Cortex of kidney (tissue), 1 donor: ENCODE results near the gene RALB.
"Not testable (repeated sequence)": the region's sequence is repeated elsewhere in the genome, so short reads cannot be mapped to it uniquely, and the experiment has no call there.

ENCODE experiments used
- DNase-seq: peaks from one replicate; lab custom pipeline; 2025; lab: John Stamatoyannopoulos, UW

The RALB gene

DNA sequence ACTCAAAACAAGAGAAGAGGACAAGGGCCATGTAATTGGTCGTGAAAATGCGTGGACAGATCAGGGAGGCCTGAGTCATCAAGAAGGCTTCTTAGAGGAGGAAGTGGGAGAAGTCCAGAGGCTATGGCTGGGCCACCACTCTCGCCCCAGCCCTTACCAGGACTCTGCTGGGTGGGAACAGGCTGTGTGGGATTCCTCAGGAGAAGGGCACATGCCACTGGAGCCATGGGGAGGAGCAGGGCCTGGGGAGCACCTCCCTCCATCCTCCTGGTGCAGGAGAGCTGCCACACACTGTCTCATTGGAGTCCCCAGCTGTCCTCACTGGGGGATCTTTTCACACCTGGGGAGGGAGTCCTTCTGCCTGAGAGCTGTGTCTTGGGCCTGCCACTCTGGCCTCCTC, 9.4 kb upstream of the RALB start:
- no peak for DNase-seq

DNA sequence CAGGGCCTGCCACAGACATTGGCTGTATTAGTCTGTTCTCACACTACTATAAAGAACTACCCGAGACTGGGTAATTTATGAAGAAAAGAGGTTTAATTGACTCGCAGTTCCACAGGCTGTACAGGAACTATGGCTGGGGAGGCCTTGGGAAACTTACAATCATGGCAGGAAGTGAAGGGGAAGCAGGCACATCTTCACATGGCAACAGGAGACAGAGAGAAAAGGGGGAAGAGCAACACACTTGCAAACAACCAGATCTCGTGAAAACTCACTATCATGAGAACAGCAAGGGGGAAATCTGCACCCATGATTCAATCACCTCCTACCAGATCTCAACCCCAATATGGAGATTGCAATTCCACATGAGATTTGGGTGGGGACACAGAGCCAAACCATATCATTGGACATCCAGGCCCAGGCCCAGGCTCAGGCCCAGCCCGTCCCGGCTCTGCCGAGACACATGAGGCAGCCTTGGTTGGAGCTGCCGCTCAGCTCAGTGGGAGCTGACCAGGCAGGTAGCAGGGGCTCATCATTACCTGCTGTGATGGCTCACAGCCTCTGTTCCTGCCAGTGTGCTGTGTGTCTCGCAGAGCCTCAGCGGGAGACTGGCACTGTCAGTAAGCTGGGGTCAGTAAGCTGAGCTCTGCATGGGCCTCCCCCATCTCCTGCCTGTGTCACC, 8.6 kb upstream of the RALB start:
- DNase-seq = no peak

DNA sequence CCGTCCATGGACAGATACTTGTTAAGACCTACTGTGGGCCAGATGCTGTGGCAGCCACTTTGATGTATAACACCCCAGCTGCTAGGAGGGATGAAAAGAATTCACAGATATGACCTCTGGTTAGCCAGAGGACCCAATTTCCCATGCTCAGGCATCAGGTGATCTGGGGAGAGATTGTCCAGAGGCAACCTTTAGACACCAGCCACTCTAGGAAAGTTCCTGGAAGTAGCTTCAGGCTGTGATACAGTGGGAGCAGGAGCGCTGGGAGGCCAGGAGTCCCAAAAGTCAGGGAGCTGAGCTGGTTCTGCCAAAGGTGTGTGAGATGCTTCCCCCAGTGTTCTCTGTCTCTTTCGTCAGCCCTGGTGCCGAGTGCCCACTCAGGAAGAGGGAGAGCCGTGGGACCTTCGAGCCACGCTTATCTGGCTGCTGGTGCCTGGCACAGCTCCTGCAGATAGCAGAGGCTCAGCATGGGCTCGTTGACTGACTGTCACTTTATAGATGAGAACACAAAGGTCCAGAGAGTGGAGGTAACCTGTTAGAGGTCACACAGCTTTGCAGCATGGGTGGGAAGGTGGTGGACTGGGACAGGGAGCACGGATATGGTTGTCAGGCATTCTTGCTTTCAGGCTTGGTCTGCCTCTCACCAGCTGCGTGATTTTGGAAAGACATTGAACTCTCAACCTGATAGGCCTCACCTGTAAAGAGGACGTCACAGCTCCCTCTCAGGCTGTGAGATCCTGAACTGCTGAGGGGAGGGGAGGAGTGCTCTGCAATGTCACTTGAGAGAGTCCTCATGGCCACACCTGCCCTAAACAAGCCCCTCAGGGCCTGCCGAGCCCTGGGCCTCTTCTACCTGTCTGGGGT, 7.8 kb upstream of the RALB start:
- DNase-seq = no peak

GRCh38 chr2:120245520-120246332, 6.9 kb upstream of the RALB start:
- DNase-seq = no peak

GRCh38 chr2:120246546-120247300, 5.9 kb upstream of the RALB start:
- no peak for DNase-seq

DNA sequence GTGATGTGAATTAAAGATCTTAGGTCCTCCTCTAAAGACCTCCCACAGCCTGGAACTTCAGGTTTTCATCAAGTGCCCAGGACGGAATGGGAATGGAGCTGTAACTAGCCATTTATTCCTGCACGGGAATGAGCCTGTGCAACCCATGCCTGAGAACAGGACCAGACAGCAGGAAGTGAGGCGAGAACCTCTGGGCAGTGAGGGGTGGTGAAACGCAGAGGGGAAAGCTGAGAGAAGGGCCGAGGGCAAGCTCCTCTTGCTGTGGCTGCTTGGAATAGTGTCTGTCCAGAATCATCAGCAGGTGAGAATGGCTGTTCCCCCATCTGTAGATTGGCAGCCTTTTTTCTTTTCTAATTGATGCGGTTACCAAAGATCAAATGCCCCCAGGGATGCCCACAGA, 4.8 kb upstream of the RALB start:
- DNase-seq = no peak

GRCh38 chr2:120250640-120251039, 2.0 kb upstream of the RALB start:
- DNase-seq = no peak

GRCh38 chr2:120251078-120251477, 1.6 kb upstream of the RALB start:
- DNase-seq = no peak

DNA sequence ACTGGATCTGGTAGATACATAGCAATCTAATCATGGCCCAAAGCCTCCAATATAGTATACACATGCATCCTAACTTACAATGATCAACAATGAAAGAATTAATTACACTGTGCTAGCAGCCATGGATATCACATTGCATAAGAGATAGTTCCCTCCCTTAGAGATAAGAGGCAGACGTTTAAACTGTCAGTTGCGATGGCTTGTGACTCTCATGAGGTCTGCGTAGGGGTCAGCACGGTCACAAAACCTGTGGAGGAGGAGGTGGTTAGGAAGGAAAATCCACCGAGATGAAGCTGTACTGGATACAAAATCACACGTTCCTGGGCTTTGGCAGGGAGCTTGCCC, 800 bp upstream of the RALB start:
- no peak for DNase-seq

DNA sequence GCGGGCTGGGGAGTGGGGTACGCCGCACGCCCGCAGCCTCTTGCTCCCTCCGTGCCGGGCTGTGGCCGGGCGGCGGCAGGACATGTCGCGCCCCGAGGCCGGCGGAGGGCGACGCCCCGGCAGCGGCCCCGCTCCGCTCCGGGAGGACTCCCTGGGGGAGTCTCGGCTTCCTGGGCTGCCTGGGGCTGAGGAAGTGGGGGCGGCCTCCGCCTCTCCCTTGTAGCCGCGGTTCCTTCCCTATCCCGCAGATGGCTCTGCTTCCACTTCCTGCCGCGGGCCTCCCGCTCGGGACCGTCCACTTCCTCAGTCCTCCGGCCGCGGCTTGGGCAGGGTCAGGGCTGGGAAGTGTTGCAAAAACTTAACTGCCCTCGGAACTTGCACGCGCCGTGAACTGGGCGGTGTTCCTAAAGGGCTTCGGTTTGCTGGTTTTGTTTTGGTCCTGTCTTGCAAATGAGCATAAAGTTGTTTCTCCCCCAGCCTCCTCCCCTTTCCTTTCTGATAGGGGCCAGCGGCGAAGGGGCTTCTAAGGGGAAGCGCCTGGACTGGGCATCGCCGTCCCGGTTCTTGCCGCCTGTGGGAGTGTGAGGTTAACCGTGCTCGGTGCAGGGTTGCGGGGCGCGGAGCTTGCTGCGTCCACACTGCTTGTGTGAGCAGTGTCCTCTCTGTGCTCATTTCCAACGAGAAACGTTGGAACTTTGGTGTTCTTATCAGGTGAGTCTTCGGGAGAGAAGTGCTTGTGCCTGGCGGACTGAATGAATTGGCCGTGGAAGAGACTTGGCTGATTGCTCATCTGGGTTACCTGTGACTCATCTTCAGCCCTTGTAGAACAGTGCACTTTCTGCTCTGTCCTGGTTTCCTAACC, 600 bp downstream of the RALB start:
- no peak for DNase-seq

GRCh38 chr2:120254178-120254577, 1.5 kb downstream of the RALB start:
- no peak for DNase-seq

DNA sequence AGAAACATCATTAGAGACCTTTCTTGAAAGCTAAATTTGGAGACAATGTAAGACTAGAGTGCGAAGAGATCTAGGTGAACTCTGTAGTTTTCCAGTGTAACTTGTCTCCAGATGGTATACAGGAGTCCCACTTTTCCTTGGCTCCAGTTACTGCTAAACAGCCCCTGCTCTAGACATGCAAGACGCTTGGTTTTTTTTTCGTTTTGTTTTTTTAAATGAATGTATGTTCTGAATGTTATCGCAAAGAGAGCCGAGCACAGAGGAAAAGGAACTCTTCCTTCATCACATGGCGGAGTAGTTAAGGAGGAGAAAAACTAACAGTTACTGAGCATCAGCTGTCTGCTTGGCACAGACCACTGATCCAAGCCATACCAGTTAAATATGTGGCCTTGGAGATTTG, 2.4 kb downstream of the RALB start:
- no peak for DNase-seq

GRCh38 chr2:120255986-120256650, 3.5 kb downstream of the RALB start:
- DNase-seq = no peak

DNA sequence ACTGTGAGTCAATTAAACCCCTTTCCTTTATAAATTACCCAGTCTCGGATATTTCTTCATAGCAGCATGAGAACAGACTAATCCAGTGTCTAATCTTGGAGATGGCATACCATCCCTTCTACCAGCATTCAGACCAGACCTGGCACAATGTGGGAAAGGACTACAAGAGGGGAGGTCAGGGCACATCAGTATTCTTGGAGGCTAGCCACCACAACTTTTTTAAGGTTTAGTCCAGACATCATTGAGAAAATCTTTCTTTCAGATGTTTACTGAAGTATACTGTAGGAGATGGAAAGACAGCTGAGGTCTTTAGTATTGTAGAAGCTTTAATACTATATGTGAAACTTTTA, 4.0 kb downstream of the RALB start:
- no peak for DNase-seq

GRCh38 chr2:120257522-120257921, 4.9 kb downstream of the RALB start:
- DNase-seq = no peak

DNA sequence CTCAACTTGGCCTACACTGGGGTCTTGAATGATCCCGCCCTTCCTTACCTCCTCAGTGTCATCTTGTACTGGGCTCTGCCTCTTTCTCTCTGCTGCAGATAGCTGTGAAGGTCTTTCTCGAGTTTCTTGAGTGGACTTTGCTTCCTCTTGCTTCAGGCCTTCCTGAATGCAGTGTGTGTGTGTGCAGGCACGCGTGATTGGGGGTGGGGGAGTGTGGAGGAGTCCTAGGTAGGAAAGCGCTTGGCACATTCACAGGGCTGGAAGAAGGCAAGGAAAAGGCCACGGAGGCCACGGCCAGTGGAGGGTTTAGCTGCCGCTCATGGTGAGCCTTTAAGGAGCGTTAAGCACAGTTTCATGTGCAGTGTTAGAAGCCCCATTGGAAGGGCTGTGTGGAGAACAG, 5.5 kb downstream of the RALB start:
- DNase-seq = no peak

DNA sequence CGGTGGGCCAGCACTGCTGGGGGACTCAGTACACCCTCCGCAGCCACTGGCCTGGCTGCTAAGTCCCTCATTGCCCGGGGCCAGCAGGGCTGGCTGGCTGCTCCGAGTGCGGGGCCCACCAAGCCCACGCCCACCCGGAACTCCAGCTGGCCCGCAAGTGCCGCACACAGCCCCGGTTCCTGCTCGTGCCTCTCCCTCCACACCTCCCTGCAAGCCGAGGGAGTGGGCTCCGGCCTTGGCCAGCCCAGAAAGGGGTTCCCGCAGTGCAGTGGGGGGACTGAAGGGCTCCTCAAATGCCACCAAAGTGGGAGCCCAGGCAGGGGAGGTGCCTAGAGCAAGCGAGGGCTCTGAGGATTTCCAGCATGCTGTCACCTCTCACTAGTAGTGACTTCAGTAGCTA, 7.3 kb downstream of the RALB start:
- DNase-seq = not testable (repeated sequence)

- no peak for DNase-seq
Measured at GRCh38 chr2:120260736-120261135, 8.1 kb downstream of the RALB start.

- DNase-seq = no peak
Measured at GRCh38 chr2:120261387-120262006, 8.8 kb downstream of the RALB start.

DNA sequence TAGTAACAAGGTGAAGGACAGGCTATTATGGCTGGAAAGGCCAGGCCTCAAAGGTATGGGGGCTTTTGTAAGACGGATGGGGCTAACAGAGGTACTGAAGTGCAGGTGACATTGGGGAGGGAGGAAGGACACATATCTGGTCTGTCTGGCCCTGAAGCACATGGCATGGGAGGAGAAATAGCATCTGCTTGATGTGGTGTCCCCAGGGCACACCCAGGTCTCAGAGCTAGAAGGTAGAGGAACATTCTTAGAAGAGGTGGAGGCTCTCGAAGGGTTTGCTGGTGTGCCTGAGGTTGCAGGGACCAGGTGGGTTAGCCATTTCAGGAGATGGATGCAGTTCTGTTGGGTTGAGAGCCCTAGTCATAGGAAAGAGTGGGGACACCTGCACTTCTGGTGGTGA, 9.5 kb downstream of the RALB start:
- DNase-seq = no peak
